Uterus (tissue), 2 donors: ENCODE data around the gene TJAP1.

Experiments used
- POLR2A ChIP-seq, 2 donors: fragments of 450-650 bp; IDR thresholded peaks; one replicate each; pipeline ENCODE4 v1.6.1; 2016; ENCODE audit warnings: antibody characterized with exemption in 2 of 2, mild to moderate bottlenecking in 1 of 2, moderate library complexity in 1 of 2
- TF ChIP-seq, protein P1 (sequence below), 4 experiments: fragments of 200-600 bp in 2 of 4; fragments of 450-650 bp in 2 of 4; sonication (generic) in 2 of 4; IDR thresholded peaks; one replicate each; pipeline ENCODE4 v1.5.1; 2016 to 2019; ENCODE audit warnings: antibody characterized with exemption in 4 of 4, mild to moderate bottlenecking in 2 of 4, moderate library complexity in 1 of 4

DNA sequence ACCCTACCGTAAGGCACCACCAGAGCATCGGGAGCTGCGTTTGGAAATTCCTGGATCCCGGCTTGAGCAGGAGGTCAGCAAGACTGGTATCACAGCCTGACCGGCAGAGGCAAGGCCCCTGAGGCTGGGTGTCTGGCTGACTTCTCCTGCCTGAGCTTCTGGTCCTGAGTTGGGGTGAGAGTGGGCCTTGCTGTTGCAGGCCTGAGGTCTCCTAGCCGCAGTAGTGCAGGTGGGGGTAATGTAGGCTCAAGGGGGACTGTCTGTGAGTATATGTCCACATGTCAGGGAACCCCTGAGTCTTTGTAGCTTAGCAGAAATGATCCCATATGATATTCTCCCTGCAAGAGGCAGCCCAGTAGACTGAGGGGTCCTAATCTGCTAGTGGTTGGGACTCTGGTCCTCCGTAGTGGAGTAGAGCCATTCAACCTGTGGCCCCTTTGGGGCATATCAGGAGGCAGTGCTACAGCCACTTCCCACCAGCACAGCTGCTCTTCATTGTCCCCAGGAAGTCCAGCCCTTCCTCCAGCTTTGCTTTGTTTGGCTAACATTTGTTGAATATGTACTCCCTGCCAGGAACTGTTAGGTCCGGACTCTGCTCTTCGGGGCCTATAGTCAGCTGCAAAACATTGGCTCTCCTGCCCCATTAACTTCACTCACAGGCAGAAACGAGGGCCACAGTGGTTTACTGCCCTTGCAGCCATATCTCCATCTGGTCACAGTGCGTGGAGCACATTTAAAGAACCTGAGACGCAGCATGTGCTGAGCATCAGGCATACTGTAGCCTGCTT lies 21.9 kb downstream of the TJAP1 start:
- TF ChIP-seq, protein P1, sequence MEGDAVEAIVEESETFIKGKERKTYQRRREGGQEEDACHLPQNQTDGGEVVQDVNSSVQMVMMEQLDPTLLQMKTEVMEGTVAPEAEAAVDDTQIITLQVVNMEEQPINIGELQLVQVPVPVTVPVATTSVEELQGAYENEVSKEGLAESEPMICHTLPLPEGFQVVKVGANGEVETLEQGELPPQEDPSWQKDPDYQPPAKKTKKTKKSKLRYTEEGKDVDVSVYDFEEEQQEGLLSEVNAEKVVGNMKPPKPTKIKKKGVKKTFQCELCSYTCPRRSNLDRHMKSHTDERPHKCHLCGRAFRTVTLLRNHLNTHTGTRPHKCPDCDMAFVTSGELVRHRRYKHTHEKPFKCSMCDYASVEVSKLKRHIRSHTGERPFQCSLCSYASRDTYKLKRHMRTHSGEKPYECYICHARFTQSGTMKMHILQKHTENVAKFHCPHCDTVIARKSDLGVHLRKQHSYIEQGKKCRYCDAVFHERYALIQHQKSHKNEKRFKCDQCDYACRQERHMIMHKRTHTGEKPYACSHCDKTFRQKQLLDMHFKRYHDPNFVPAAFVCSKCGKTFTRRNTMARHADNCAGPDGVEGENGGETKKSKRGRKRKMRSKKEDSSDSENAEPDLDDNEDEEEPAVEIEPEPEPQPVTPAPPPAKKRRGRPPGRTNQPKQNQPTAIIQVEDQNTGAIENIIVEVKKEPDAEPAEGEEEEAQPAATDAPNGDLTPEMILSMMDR (IDR thresholded peaks at IDR 0.05): no peak
- TF ChIP-seq POLR2A (IDR thresholded peaks at IDR 0.05): no peak
